Caco-2 (cell line): ENCODE data around the gene KCNC1. TPM values are rescaled to one million over a fixed set of nuclear protein-coding genes. Genes with fewer than 3 reads are reported as not detected.

ENCODE experiments used
- BruUV-seq: library from RNA; stranded (reverse); fragments of 400-500 nt; replicated peaks from 2 replicates; lab custom pipeline; 2021; lab: Mats Ljungman, UMichigan
- CTCF ChIA-PET: fragments of 300-600 bp; sonication (Branson Sonifier 250); formaldehyde crosslinking; loops from one replicate; lab custom pipeline; 2022; ENCODE audit warnings: antibody characterized with exemption; lab: Charles Lee
- POLR2A ChIA-PET: fragments of 300-600 bp; sonication (Branson Sonifier 250); formaldehyde crosslinking; loops from one replicate; lab custom pipeline; 2022; ENCODE audit warnings: antibody characterized with exemption; lab: Charles Lee
- DNase-seq, 2 experiments: peaks; one replicate each; pipeline versions ENCODE4 v3.0.0 to v3.0.0-alpha.2; 2020 to 2022
- H3K27me3 ChIP-seq: replicated peaks from 2 replicates; pipeline ENCODE4 v1.6.0; 2011; ENCODE audit warnings: low read length; ENCODE audit not compliant: control insufficient read depth, insufficient read depth
- H3K36me3 ChIP-seq: 2 replicates; pipeline ENCODE4 v1.5.1; 2011; ENCODE audit warnings: low read length; ENCODE audit not compliant: control insufficient read depth, insufficient read depth
- H3K4me1 ChIP-seq: fragments of 250-450 bp; sonication (Bioruptor Pico); 2 replicates; pipeline ENCODE4 v1.5.1; 2020; ENCODE audit warnings: mild to moderate bottlenecking
- H3K4me3 ChIP-seq: 2 replicates; pipeline ENCODE4 v1.5.1; 2011; ENCODE audit warnings: low read depth, mild to moderate bottlenecking, control low read depth, low read length
- H3K9me3 ChIP-seq: fragments of 250-450 bp; sonication (Bioruptor Pico); 2 replicates; pipeline ENCODE4 v1.5.1; 2020; ENCODE audit warnings: mild to moderate bottlenecking, moderate library complexity
- H3K27ac Mint-ChIP-seq: one replicate; pipeline ENCODE4 v1.8.0; 2022; ENCODE audit warnings: mixed read lengths; ENCODE audit not compliant: unreplicated experiment
- H3K27me3 Mint-ChIP-seq: one replicate; pipeline ENCODE4 v1.8.0; 2022; ENCODE audit warnings: mixed read lengths; ENCODE audit not compliant: insufficient read depth, unreplicated experiment
- H3K36me3 Mint-ChIP-seq: one replicate; pipeline ENCODE4 v1.8.0; 2022; ENCODE audit warnings: mild to moderate bottlenecking, mixed read lengths; ENCODE audit not compliant: insufficient read depth, unreplicated experiment
- H3K4me1 Mint-ChIP-seq: one replicate; pipeline ENCODE4 v1.8.0; 2022; ENCODE audit warnings: low read depth, mixed read lengths; ENCODE audit not compliant: unreplicated experiment
- H3K4me3 Mint-ChIP-seq: one replicate; pipeline ENCODE4 v1.8.0; 2022; ENCODE audit warnings: mild to moderate bottlenecking, moderate library complexity, mixed read lengths; ENCODE audit not compliant: unreplicated experiment
- H3K9me3 Mint-ChIP-seq: one replicate; pipeline ENCODE4 v1.8.0; 2022; ENCODE audit warnings: mixed read lengths; ENCODE audit not compliant: unreplicated experiment
- CTCF ChIP-seq, 2 experiments: fragments of 200-600 bp in 1 of 2; IDR thresholded peaks; 1 replicate in 1 of 2; 2 replicates in 1 of 2; pipeline versions ENCODE4 v1.5.1 to v1.8.0; 2011 to 2022; ENCODE audit warnings: antibody characterized with exemption in 1 of 2, control low read depth in 1 of 2, inconsistent platforms in 1 of 2, low read depth in 1 of 2, low read length in 1 of 2, mild to moderate bottlenecking in 1 of 2, moderate library complexity in 1 of 2; ENCODE audit not compliant: insufficient read depth in 1 of 2, severe bottlenecking in 1 of 2, unreplicated experiment in 1 of 2
- intact Hi-C: fragments of 100-400 bp; cut with micrococcal nuclease; formaldehyde crosslinking; loops from one replicate; pipeline ENCODE4 v1.10.0; 2022; ENCODE audit not compliant: unreplicated experiment
- total RNA-seq: library from RNA; stranded (reverse); gene quantifications from 2 replicates; pipeline ENCODE4 v1.2.3, GENCODE V29; 2022

The KCNC1 gene
- total RNA-seq, 1 experiment from 2014 or later, result 0.07 TPM

GRCh38 chr11:17774232-17775034, 39.9 kb downstream of the KCNC1 start:
- Mint-ChIP-seq H3K27ac (no peak overlapping the region), H3K4me3 (no peak overlapping the region), H3K9me3 (no peaks in the 10 kb centered on the region), H3K27me3 (peaks cover 9% of the 10 kb centered on the region), H3K4me1 (no peaks in the 10 kb centered on the region), H3K36me3 (no peaks in the 10 kb centered on the region)
- intact Hi-C loops, result no loop called here
- Histone ChIP-seq H3K4me1 (0 out of 2 replicates have a peak, but pooled peaks cover 4% of the 10 kb centered on the region), H3K4me3 (no peak overlapping the region), H3K9me3 (no peaks in the 10 kb centered on the region), H3K27me3 (peaks cover 2% of the 10 kb centered on the region), H3K36me3 (no peaks in the 10 kb centered on the region)
- ChIA-PET POLR2A (no interaction called here), CTCF (no interaction called here)
- no TSS peak for BruUV-seq
- TF ChIP-seq CTCF (IDR thresholded peaks at IDR 0.05; ENCODE audit: insufficient read depth in 1 of 2, low read depth in 1 of 2, low read length in 1 of 2, severe bottlenecking in 1 of 2, unreplicated experiment in 1 of 2), result no peak
- no peak for DNase-seq

- POLR2A ChIA-PET, result no interaction called here
- no peaks in the 10 kb centered on the region for H3K36me3 Mint-ChIP-seq
- no peak for TF ChIP-seq CTCF (IDR thresholded peaks at IDR 0.05; ENCODE audit: insufficient read depth in 1 of 2, low read depth in 1 of 2, low read length in 1 of 2, severe bottlenecking in 1 of 2, unreplicated experiment in 1 of 2)
- no peaks in the 10 kb centered on the region for H3K9me3 Mint-ChIP-seq
- Histone ChIP-seq H3K36me3 (no peaks in the 10 kb centered on the region), H3K4me1 (0 out of 2 replicates have a peak, but pooled peaks cover 2% of the 10 kb centered on the region), H3K27me3 (peaks cover 2% of the 10 kb centered on the region), H3K9me3 (no peaks in the 10 kb centered on the region), H3K4me3 (no peak overlapping the region)
- no TSS peak for BruUV-seq
- no peak overlapping the region for H3K27ac Mint-ChIP-seq
- no peaks in the 10 kb centered on the region for H3K4me1 Mint-ChIP-seq
- intact Hi-C loops, result no loop called here
- DNase-seq, result no peak
- H3K27me3 Mint-ChIP-seq, result peaks cover 12% of the 10 kb centered on the region
- H3K4me3 Mint-ChIP-seq, result no peak overlapping the region
- CTCF ChIA-PET, result no interaction called here
Observed at GRCh38 chr11:17775035-17775348, 40.4 kb downstream of the KCNC1 start.

GRCh38 chr11:17775507-17776211, 41.1 kb downstream of the KCNC1 start:
- Histone ChIP-seq H3K9me3 (no peaks in the 10 kb centered on the region), H3K36me3 (no peaks in the 10 kb centered on the region), H3K27me3 (peaks cover 2% of the 10 kb centered on the region), H3K4me3 (no peak overlapping the region), H3K4me1 (no peaks in the 10 kb centered on the region)
- Mint-ChIP-seq H3K4me1 (no peaks in the 10 kb centered on the region), H3K27ac (no peak overlapping the region), H3K27me3 (peaks cover 12% of the 10 kb centered on the region), H3K9me3 (no peaks in the 10 kb centered on the region), H3K4me3 (no peak overlapping the region), H3K36me3 (no peaks in the 10 kb centered on the region)
- ChIA-PET CTCF (interaction anchor here (0.6 kb wide), 1 partner anchor 416 kb away, joined by 3 read pairs; no protein-coding TSS in a partner anchor), POLR2A (no interaction called here)
- DNase-seq, result no peak
- TF ChIP-seq CTCF (IDR thresholded peaks at IDR 0.05; ENCODE audit: insufficient read depth in 1 of 2, low read depth in 1 of 2, low read length in 1 of 2, severe bottlenecking in 1 of 2, unreplicated experiment in 1 of 2), result no peak
- intact Hi-C loops, result no loop called here
- BruUV-seq, result no TSS peak
